ACC112 (cell line): ENCODE data around the gene SETX.

Experiments
- H2AFZ ChIP-seq: fragments of 200-600 bp; sonication (generic); one replicate; pipeline ENCODE4 v1.6.0; 2017; ENCODE audit warnings: antibody characterized with exemption, low read length; ENCODE audit not compliant: unreplicated experiment
- H3K27ac ChIP-seq: fragments of 200-600 bp; sonication (generic); 2 replicates; pipeline ENCODE4 v1.5.1; 2014; ENCODE audit warnings: low read depth, mild to moderate bottlenecking, antibody characterized with exemption, low read length, moderate library complexity
- H3K27me3 ChIP-seq: fragments of 200-600 bp; sonication (generic); 2 replicates; pipeline ENCODE4 v1.6.1; 2014; ENCODE audit warnings: mild to moderate bottlenecking, antibody characterized with exemption, low read length, moderate library complexity, mixed read lengths; ENCODE audit not compliant: insufficient read depth
- H3K36me3 ChIP-seq: fragments of 200-600 bp; sonication (generic); 2 replicates; pipeline ENCODE4 v1.6.1; 2016; ENCODE audit warnings: mild to moderate bottlenecking, antibody characterized with exemption, low read length, moderate library complexity, mixed read lengths; ENCODE audit not compliant: insufficient read depth
- H3K4me1 ChIP-seq: fragments of 200-600 bp; sonication (generic); one replicate; pipeline ENCODE4 v1.6.1; 2016; ENCODE audit warnings: low read length, mixed read lengths; ENCODE audit not compliant: insufficient read depth, unreplicated experiment, control insufficient read depth
- H3K4me3 ChIP-seq: fragments of 200-600 bp; sonication (generic); 2 replicates; pipeline ENCODE4 v1.5.1; 2014; ENCODE audit warnings: mild to moderate bottlenecking, low read depth, low read length
- H3K79me2 ChIP-seq: fragments of 200-600 bp; sonication (generic); one replicate; pipeline ENCODE4 v1.6.0; 2016; ENCODE audit warnings: low read length; ENCODE audit not compliant: control insufficient read depth, unreplicated experiment, insufficient read depth

The SETX gene

GRCh38 chr9:132354637-132355355 is at the start of gene SETX:
Gene SETX, minus strand, starts transcription at chr9:132354986. Its CDS starts 5,558 bp downstream, at chr9:132349428.
- H3K79me2 ChIP-seq = peaks cover 44% of the 10 kb centered on the region
- peaks cover 28% of the 10 kb centered on the region for H3K4me1 ChIP-seq

GRCh38 chr9:132404228-132404881 is 49.6 kb upstream of the SETX start:
- Histone ChIP-seq H3K27me3 (peaks cover 4% of the 10 kb centered on the region), H3K4me1 (no peaks in the 10 kb centered on the region), H2AFZ (no peak overlapping the region), H3K79me2 (peaks cover 32% of the 10 kb centered on the region), H3K27ac (no peak overlapping the region), H3K36me3 (peaks cover 6% of the 10 kb centered on the region; the same call in 1 of the 2 replicates), H3K4me3 (no peak overlapping the region)

More at GRCh38 chr9:132354637-132355355, at the start of gene SETX:
- Histone ChIP-seq H2AFZ (peak within 1 kb of the TSS; percentile 92), H3K27me3 (no peaks in the 10 kb centered on the region), H3K36me3 (peaks cover 25% of the 10 kb centered on the region), H3K27ac (peak within 1 kb of the TSS; percentile 71), H3K4me3 (peak within 1 kb of the TSS; percentile 89)

GRCh38 chr9:132401824-132402223 is 47.0 kb upstream of the SETX start:
- H3K4me3 ChIP-seq = no peak overlapping the region
- H2AFZ ChIP-seq = no peak overlapping the region
- no peaks in the 10 kb centered on the region for H3K4me1 ChIP-seq
- no peak overlapping the region for H3K27ac ChIP-seq
- peaks cover 29% of the 10 kb centered on the region for H3K79me2 ChIP-seq
- H3K36me3 ChIP-seq = peaks cover 10% of the 10 kb centered on the region; the same call in 1 of the 2 replicates
- H3K27me3 ChIP-seq = no peaks in the 10 kb centered on the region

GRCh38 chr9:132395560-132395959 is 40.8 kb upstream of the SETX start:
- Histone ChIP-seq H3K4me3 (no peak overlapping the region), H3K79me2 (no peaks in the 10 kb centered on the region), H3K27ac (no peak overlapping the region), H3K27me3 (no peaks in the 10 kb centered on the region), H3K4me1 (no peaks in the 10 kb centered on the region), H2AFZ (no peak overlapping the region), H3K36me3 (peaks cover 34% of the 10 kb centered on the region)

GRCh38 chr9:132391449-132391848 is 36.7 kb upstream of the SETX start:
- Histone ChIP-seq H3K4me1 (no peaks in the 10 kb centered on the region), H3K36me3 (peaks cover 36% of the 10 kb centered on the region), H2AFZ (no peak overlapping the region), H3K4me3 (no peak overlapping the region), H3K27me3 (no peaks in the 10 kb centered on the region), H3K79me2 (no peaks in the 10 kb centered on the region), H3K27ac (no peak overlapping the region)

GRCh38 chr9:132390966-132391365 is 36.2 kb upstream of the SETX start:
- Histone ChIP-seq H3K4me3 (no peak overlapping the region), H3K36me3 (peaks cover 33% of the 10 kb centered on the region), H3K27me3 (no peaks in the 10 kb centered on the region), H3K27ac (no peak overlapping the region), H3K4me1 (no peaks in the 10 kb centered on the region), H3K79me2 (no peaks in the 10 kb centered on the region), H2AFZ (no peak overlapping the region)

GRCh38 chr9:132387133-132387532 is 32.3 kb upstream of the SETX start:
- H3K4me1 ChIP-seq = no peaks in the 10 kb centered on the region
- H3K36me3 ChIP-seq = peaks cover 29% of the 10 kb centered on the region; the same call in 1 of the 2 replicates
- no peaks in the 10 kb centered on the region for H3K27me3 ChIP-seq
- H3K79me2 ChIP-seq = no peaks in the 10 kb centered on the region
- H3K27ac ChIP-seq = no peak overlapping the region
- H2AFZ ChIP-seq = no peak overlapping the region
- H3K4me3 ChIP-seq = no peak overlapping the region

GRCh38 chr9:132384376-132384775 is 29.6 kb upstream of the SETX start:
- no peaks in the 10 kb centered on the region for H3K4me1 ChIP-seq

GRCh38 chr9:132383462-132383883 is 28.7 kb upstream of the SETX start:
- no peak overlapping the region for H2AFZ ChIP-seq
- H3K4me3 ChIP-seq = no peak overlapping the region
- peaks cover 16% of the 10 kb centered on the region; the same call in 1 of the 2 replicates for H3K36me3 ChIP-seq
- no peaks in the 10 kb centered on the region for H3K27me3 ChIP-seq
- H3K79me2 ChIP-seq = no peaks in the 10 kb centered on the region
- H3K4me1 ChIP-seq = no peaks in the 10 kb centered on the region
- no peak overlapping the region for H3K27ac ChIP-seq

More at GRCh38 chr9:132384376-132384775, 29.6 kb upstream of the SETX start:
- Histone ChIP-seq H3K27ac (no peak overlapping the region), H3K27me3 (no peaks in the 10 kb centered on the region), H3K4me3 (no peak overlapping the region), H3K79me2 (no peaks in the 10 kb centered on the region), H3K36me3 (peaks cover 13% of the 10 kb centered on the region; the same call in 1 of the 2 replicates), H2AFZ (no peak overlapping the region)

GRCh38 chr9:132381966-132382541 is 27.3 kb upstream of the SETX start:
- Histone ChIP-seq H3K27ac (no peak overlapping the region), H3K36me3 (peaks cover 17% of the 10 kb centered on the region; the same call in 1 of the 2 replicates)

More at GRCh38 chr9:132381966-132382541, 27.3 kb upstream of the SETX start:
- Histone ChIP-seq H3K4me1 (no peaks in the 10 kb centered on the region), H3K27me3 (no peaks in the 10 kb centered on the region), H2AFZ (no peak overlapping the region), H3K4me3 (no peak overlapping the region), H3K79me2 (no peaks in the 10 kb centered on the region)
